Stimulated activated naive CD8-positive, alpha-beta T cell treated with anti-CD3 and anti-CD28 coated beads, Interleukin-15, amount 100 ng/mL, for 72 hours (primary cell): ENCODE results near the gene BPIFB6.

Source experiments
- ATAC-seq: fragments of 150-1000 bp; cut with Tn5 transposase; 2 replicates; pipeline ENCODE4 v1.10.0; 2021; ENCODE audit warnings: mild to moderate bottlenecking, moderate library complexity
- DNase-seq, 2 donors: peaks; one replicate each; pipeline ENCODE4 v3.0.0; 2021 to 2022
- H3K27ac Mint-ChIP-seq, 2 donors: one replicate each; pipeline ENCODE4 v1.8.0; 2022; ENCODE audit warnings: mild to moderate bottlenecking in 2 of 2, mixed read lengths in 2 of 2, moderate library complexity in 2 of 2
- H3K27me3 Mint-ChIP-seq: one replicate; pipeline ENCODE4 v1.8.0; 2022; ENCODE audit warnings: mixed read lengths
- H3K4me1 Mint-ChIP-seq: one replicate; pipeline ENCODE4 v1.8.0; 2022; ENCODE audit warnings: mild to moderate bottlenecking, mixed read lengths
- H3K4me3 Mint-ChIP-seq, 2 donors: one replicate each; pipeline ENCODE4 v1.8.0; 2022; ENCODE audit warnings: mild to moderate bottlenecking in 2 of 2, mixed read lengths in 2 of 2, moderate library complexity in 1 of 2
- H3K9me3 Mint-ChIP-seq, 2 donors: one replicate each; pipeline ENCODE4 v1.8.0; 2022; ENCODE audit warnings: mixed read lengths in 2 of 2

The BPIFB6 gene

GRCh38 chr20:33020278-33021161 is 10.9 kb upstream of the BPIFB6 start:
- ATAC-seq (no peak), DNase-seq (no peak)
- H3K9me3 Mint-ChIP-seq, result no peaks in the 10 kb centered on the region
- no peak overlapping the region for H3K4me3 Mint-ChIP-seq
- no peaks in the 10 kb centered on the region for H3K27me3 Mint-ChIP-seq
- H3K4me1 Mint-ChIP-seq, result no peaks in the 10 kb centered on the region
- H3K27ac Mint-ChIP-seq, result peak overlapping the region in 1 of 2 donors; percentile 14

GRCh38 chr20:33021879-33022278 is 9.6 kb upstream of the BPIFB6 start:
- H3K4me1 Mint-ChIP-seq, result no peaks in the 10 kb centered on the region
- H3K27ac Mint-ChIP-seq, result no peak overlapping the region
- no peak for DNase-seq
- no peaks in the 10 kb centered on the region for H3K9me3 Mint-ChIP-seq
- ATAC-seq, result no peak
- no peaks in the 10 kb centered on the region for H3K27me3 Mint-ChIP-seq
- H3K4me3 Mint-ChIP-seq, result no peak overlapping the region

GRCh38 chr20:33022289-33022688 is 9.2 kb upstream of the BPIFB6 start:
- DNase-seq, result no peak

GRCh38 chr20:33022694-33023438 is 8.6 kb upstream of the BPIFB6 start:
- Mint-ChIP-seq H3K27me3 (no peaks in the 10 kb centered on the region), H3K4me3 (no peak overlapping the region), H3K4me1 (no peaks in the 10 kb centered on the region), H3K27ac (no peak overlapping the region), H3K9me3 (no peaks in the 10 kb centered on the region)
- DNase-seq (no peak), ATAC-seq (no peak)

More at GRCh38 chr20:33022289-33022688, 9.2 kb upstream of the BPIFB6 start:
- no peak for ATAC-seq
- H3K9me3 Mint-ChIP-seq, result no peaks in the 10 kb centered on the region
- no peak overlapping the region for H3K4me3 Mint-ChIP-seq
- no peaks in the 10 kb centered on the region for H3K4me1 Mint-ChIP-seq
- H3K27ac Mint-ChIP-seq, result no peak overlapping the region
- H3K27me3 Mint-ChIP-seq, result no peaks in the 10 kb centered on the region

GRCh38 chr20:33023439-33024242 is 7.8 kb upstream of the BPIFB6 start:
- no peak for ATAC-seq
- H3K4me3 Mint-ChIP-seq, result no peak overlapping the region
- DNase-seq, result no peak
- H3K9me3 Mint-ChIP-seq, result no peaks in the 10 kb centered on the region
- no peak overlapping the region for H3K27ac Mint-ChIP-seq
- H3K4me1 Mint-ChIP-seq, result no peaks in the 10 kb centered on the region
- no peaks in the 10 kb centered on the region for H3K27me3 Mint-ChIP-seq

DNA sequence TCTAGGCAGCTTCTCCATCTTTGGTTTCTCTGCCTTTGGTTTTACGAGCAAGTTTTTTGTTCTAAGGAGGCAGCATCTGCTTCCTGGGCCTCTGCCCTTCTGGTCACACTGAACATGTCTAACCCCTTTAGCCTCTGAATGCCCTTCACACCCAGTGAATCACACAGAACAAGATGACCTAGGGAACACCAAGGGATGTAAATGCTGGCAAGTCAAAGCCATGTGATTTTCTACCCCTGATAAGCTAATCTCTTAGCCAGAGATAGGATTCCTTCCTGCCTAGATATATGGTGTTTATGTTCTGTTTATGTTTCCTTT is 7.2 kb upstream of the BPIFB6 start:
- ATAC-seq, result no peak
- Mint-ChIP-seq H3K27ac (no peak overlapping the region), H3K27me3 (no peaks in the 10 kb centered on the region), H3K4me1 (no peaks in the 10 kb centered on the region), H3K9me3 (no peaks in the 10 kb centered on the region), H3K4me3 (no peak overlapping the region)
- no peak for DNase-seq

- no peak overlapping the region for H3K27ac Mint-ChIP-seq
- ATAC-seq (no peak), DNase-seq (no peak)
- no peaks in the 10 kb centered on the region for H3K4me1 Mint-ChIP-seq
- H3K4me3 Mint-ChIP-seq, result no peak overlapping the region
- H3K9me3 Mint-ChIP-seq, result no peaks in the 10 kb centered on the region
- H3K27me3 Mint-ChIP-seq, result no peaks in the 10 kb centered on the region
Measured at GRCh38 chr20:33024609-33025317, 6.7 kb upstream of the BPIFB6 start.

DNA sequence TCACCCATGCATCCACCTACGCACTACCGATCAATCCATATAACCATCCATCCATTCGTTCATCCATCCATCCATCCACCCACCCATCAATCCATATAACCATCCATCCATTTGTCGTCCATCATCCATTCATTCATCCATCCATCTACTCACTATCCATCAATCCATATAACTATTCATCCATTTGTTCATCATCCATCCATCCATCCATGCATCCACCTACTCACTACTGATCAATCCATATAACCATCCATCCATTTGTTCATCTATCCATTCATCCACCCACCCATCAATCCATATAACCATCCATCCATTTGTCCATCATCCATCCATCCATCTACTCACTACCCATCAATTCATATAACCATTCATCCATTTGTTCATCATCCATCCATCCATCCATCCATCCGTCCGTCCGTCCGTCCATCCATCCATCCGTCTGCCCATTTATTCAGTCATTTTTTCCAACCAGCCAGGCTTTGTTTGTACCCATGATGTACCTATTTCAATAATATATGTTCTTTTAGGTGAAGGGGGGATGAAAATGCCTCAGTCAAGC is 6.1 kb upstream of the BPIFB6 start:
- no peak overlapping the region for H3K4me3 Mint-ChIP-seq
- no peak for DNase-seq
- no peaks in the 10 kb centered on the region for H3K9me3 Mint-ChIP-seq
- H3K4me1 Mint-ChIP-seq, result no peaks in the 10 kb centered on the region
- H3K27me3 Mint-ChIP-seq, result no peaks in the 10 kb centered on the region
- ATAC-seq, result no peak
- H3K27ac Mint-ChIP-seq, result no peak overlapping the region

GRCh38 chr20:33026072-33026778 is 5.2 kb upstream of the BPIFB6 start:
- no peak overlapping the region for H3K4me3 Mint-ChIP-seq

DNA sequence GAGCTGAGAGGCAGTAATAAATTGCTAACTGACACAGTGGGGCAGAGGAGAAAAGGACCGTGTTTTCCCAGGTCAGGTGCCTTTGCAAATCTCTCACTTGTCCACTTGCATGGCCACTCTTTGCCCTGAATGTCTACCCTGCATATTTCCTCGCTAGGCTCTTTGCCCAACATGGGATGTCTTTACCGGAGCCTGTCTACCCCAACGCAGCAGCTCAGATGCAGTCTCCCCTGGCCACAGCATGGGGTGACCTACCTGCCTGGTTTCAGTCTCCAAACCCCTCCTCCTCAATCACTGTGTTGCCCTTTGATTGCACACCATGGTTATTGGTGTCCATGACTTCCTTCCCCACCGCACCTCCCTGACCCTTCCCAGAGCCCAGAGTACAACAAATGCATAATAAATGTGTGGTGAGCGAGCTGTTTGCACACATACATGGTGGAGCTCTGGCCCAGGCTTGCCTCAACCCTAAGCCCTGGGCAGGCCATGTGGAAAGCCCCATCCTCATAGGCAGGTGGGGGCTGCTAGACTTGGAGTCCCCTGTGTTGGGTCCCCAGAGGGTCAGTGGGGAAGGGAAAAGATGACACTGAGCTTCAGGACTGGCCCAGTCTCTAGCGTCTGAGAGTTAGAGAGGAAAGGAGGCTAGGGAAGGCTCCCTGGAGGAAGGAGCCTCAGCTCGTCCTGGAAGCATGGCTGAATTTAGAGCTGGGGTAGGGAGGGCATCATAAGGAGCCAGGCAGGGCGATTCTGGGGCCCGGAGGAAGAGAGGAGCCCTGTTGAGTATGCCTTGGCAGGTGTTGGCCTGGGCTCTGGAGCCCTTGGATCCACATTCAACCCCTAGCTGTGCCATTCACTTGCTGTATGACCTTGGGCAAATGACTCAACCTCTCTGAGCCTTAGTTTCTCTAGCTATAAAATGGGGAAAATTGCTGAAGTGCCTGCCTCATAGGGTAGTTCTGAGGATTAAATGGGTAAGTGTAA is 4.4 kb upstream of the BPIFB6 start:
- Mint-ChIP-seq H3K27ac (no peak overlapping the region), H3K9me3 (no peaks in the 10 kb centered on the region), H3K4me3 (no peak overlapping the region), H3K4me1 (no peaks in the 10 kb centered on the region), H3K27me3 (no peaks in the 10 kb centered on the region)
- ATAC-seq (no peak), DNase-seq (no peak)

More at GRCh38 chr20:33026072-33026778, 5.2 kb upstream of the BPIFB6 start:
- H3K4me1 Mint-ChIP-seq, result no peaks in the 10 kb centered on the region
- no peak overlapping the region for H3K27ac Mint-ChIP-seq
- no peaks in the 10 kb centered on the region for H3K27me3 Mint-ChIP-seq
- DNase-seq (no peak), ATAC-seq (no peak)
- H3K9me3 Mint-ChIP-seq, result no peaks in the 10 kb centered on the region

- Mint-ChIP-seq H3K27me3 (no peaks in the 10 kb centered on the region), H3K4me1 (no peaks in the 10 kb centered on the region), H3K27ac (no peak overlapping the region), H3K9me3 (peaks cover 5 to 8% of the 10 kb centered on the region in 2 donors), H3K4me3 (no peak overlapping the region)
- ATAC-seq (no peak), DNase-seq (no peak)
Measured at GRCh38 chr20:33027769-33028751, 3.4 kb upstream of the BPIFB6 start.

- H3K4me1 Mint-ChIP-seq, result no peaks in the 10 kb centered on the region
- peaks cover 8 to 11% of the 10 kb centered on the region in 2 donors for H3K9me3 Mint-ChIP-seq
- H3K4me3 Mint-ChIP-seq, result no peak overlapping the region
- DNase-seq (no peak), ATAC-seq (no peak)
- H3K27ac Mint-ChIP-seq, result no peak overlapping the region
- no peaks in the 10 kb centered on the region for H3K27me3 Mint-ChIP-seq
Measured at GRCh38 chr20:33028875-33029274, 2.6 kb upstream of the BPIFB6 start.

DNA sequence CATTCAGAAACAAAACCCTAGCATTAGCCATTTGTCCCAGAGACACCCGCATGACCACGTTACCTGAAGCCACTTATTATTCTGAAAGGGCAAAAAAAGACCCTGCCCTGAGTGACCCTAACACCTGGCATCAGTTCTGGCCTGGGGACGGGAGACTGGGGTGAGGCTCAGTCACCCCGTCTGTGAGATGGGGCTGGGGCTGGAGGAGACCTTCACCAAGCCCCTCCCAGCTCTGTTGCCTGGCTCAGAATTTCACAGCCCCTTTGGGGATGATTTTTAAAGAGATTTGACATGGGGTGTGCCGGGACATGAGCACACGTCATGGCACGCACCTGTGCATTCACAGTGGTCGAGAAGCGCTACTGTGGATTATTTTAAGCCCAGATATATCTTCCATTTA is 1.4 kb upstream of the BPIFB6 start:
- H3K9me3 Mint-ChIP-seq, result peaks cover 8 to 11% of the 10 kb centered on the region in 2 donors
- no peak for DNase-seq
- no peak overlapping the region for H3K4me3 Mint-ChIP-seq
- H3K4me1 Mint-ChIP-seq, result no peaks in the 10 kb centered on the region
- ATAC-seq, result no peak
- H3K27me3 Mint-ChIP-seq, result no peaks in the 10 kb centered on the region
- no peak overlapping the region for H3K27ac Mint-ChIP-seq
